ENCODE data around the gene CD300LG.

DNA sequence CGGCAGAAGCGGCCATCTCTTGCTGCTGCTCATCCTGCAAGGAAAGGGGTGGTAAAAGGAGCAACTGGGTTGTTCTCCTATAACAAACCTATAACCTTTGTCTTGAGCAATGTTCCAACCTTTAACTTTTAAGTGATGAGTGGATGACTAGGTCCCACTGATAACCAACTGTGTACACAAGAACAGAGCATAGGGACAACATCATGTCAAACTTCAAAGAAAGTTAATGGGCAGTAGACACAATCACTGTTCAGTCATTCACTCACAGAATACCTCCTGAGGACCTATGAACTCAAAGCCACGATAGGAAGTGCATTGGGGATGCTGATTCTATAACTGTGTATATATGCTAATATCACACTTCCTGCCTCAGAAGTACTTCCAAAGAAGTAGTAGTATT, 45.1 kb upstream of the CD300LG start:
- TF ChIP-seq, protein P1, sequence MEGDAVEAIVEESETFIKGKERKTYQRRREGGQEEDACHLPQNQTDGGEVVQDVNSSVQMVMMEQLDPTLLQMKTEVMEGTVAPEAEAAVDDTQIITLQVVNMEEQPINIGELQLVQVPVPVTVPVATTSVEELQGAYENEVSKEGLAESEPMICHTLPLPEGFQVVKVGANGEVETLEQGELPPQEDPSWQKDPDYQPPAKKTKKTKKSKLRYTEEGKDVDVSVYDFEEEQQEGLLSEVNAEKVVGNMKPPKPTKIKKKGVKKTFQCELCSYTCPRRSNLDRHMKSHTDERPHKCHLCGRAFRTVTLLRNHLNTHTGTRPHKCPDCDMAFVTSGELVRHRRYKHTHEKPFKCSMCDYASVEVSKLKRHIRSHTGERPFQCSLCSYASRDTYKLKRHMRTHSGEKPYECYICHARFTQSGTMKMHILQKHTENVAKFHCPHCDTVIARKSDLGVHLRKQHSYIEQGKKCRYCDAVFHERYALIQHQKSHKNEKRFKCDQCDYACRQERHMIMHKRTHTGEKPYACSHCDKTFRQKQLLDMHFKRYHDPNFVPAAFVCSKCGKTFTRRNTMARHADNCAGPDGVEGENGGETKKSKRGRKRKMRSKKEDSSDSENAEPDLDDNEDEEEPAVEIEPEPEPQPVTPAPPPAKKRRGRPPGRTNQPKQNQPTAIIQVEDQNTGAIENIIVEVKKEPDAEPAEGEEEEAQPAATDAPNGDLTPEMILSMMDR (conservative IDR thresholded peaks at IDR 0.05; ENCODE audit: low read length), result no peak
- TF ChIP-seq EZH2phosphoT487 (IDR thresholded peaks at IDR 0.05; ENCODE audit: borderline replicate concordance, low read depth, low read length), result no peak

Measured in OCI-LY7 (cell line).